Panc1 (cell line): ENCODE measurements around the gene HBS1L. TPM values are rescaled to one million over a fixed set of nuclear protein-coding genes. Genes with fewer than 3 reads are reported as not detected.

Source experiments
- ATAC-seq: fragments of 200-7000 bp; cut with Tn5 transposase; 2 replicates; pipeline ENCODE4 v1.9.1; 2020; ENCODE audit warnings: mild to moderate bottlenecking, moderate library complexity
- BruUV-seq: library from RNA; stranded (reverse); fragments of 400-500 nt; replicated peaks from 2 replicates; lab custom pipeline; 2021; lab: Mats Ljungman, UMichigan
- CTCF ChIA-PET: fragments of 300-600 bp; sonication (Branson Sonifier 250); formaldehyde crosslinking; loops from one replicate; lab custom pipeline; 2022; ENCODE audit warnings: antibody characterized with exemption; lab: Charles Lee
- POLR2A ChIA-PET: fragments of 300-600 bp; sonication (Branson Sonifier 250); formaldehyde crosslinking; loops from one replicate; lab custom pipeline; 2022; ENCODE audit warnings: antibody characterized with exemption; lab: Charles Lee
- DNase-seq: peaks from one replicate; pipeline ENCODE4 v3.0.0-alpha.2; 2010; ENCODE audit warnings: low read depth, low spot score
- H3K27ac ChIP-seq: 2 replicates; pipeline ENCODE4 v1.5.1; 2011; ENCODE audit warnings: mild to moderate bottlenecking, low read length, inconsistent platforms
- H3K27me3 ChIP-seq: fragments of 200-500 bp; sonication (Bioruptor generic); 2 replicates; pipeline ENCODE4 v1.6.0; 2014; ENCODE audit warnings: low read length, inconsistent platforms; ENCODE audit not compliant: control insufficient read depth, insufficient read depth
- H3K36me3 ChIP-seq: fragments of 200-500 bp; sonication (Bioruptor generic); 2 replicates; pipeline ENCODE4 v1.5.1; 2014; ENCODE audit warnings: inconsistent platforms, mild to moderate bottlenecking, low read length, moderate library complexity; ENCODE audit not compliant: control insufficient read depth, insufficient read depth
- H3K4me1 ChIP-seq: 2 replicates; pipeline ENCODE4 v1.5.1; 2011; ENCODE audit warnings: inconsistent platforms, mild to moderate bottlenecking, low read length, moderate library complexity; ENCODE audit not compliant: control insufficient read depth, insufficient read depth
- H3K4me3 ChIP-seq, 2 experiments: 2 replicates each; pipeline ENCODE4 v1.5.1; 2011 to 2012; ENCODE audit warnings: low read depth in 2 of 2, low read length in 2 of 2, mild to moderate bottlenecking in 2 of 2, inconsistent platforms in 1 of 2, moderate library complexity in 1 of 2
- H3K9me3 ChIP-seq: fragments of 200-500 bp; sonication (Bioruptor generic); 2 replicates; pipeline ENCODE4 v1.5.1; 2014; ENCODE audit warnings: low read depth, mild to moderate bottlenecking, inconsistent platforms, low read length, moderate library complexity; ENCODE audit not compliant: control insufficient read depth, insufficient read depth
- POLR2AphosphoS5 ChIP-seq: IDR thresholded peaks from 2 replicates; pipeline ENCODE4 v1.6.1; 2012; ENCODE audit warnings: mild to moderate bottlenecking, low read depth, low read length, moderate library complexity
- SIN3A ChIP-seq: IDR thresholded peaks from 2 replicates; pipeline ENCODE4 v1.6.1; 2012; ENCODE audit warnings: low read depth, mild to moderate bottlenecking, low read length, moderate library complexity, borderline replicate concordance; ENCODE audit not compliant: insufficient read depth
- TCF7L2 ChIP-seq: IDR thresholded peaks from 2 replicates; pipeline ENCODE4 v1.6.1; 2011; ENCODE audit warnings: mild to moderate bottlenecking, low read depth, low read length, inconsistent platforms
- in situ Hi-C: cut with HindIII; loops from 2 replicates; pipeline ENCODE4 v1.10.0; 2016; ENCODE audit warnings: low sequenced_read_pairs, low pct_unique_long_range_greater_than_20kb
- intact Hi-C: fragments of 100-400 bp; cut with micrococcal nuclease; formaldehyde crosslinking; loops from one replicate; pipeline ENCODE4 v1.10.0; 2022; ENCODE audit not compliant: unreplicated experiment
- total RNA-seq: library from RNA; stranded (reverse); gene quantifications from one replicate; pipeline ENCODE4 v1.2.1, GENCODE V29; 2021; ENCODE audit not compliant: unreplicated experiment
- TF ChIP-seq, protein P1 (sequence below), 2 experiments: IDR thresholded peaks; 2 replicates each; pipeline ENCODE4 v1.6.1; 2011 to 2012; ENCODE audit warnings: low read depth in 2 of 2, control low read depth in 1 of 2, low read length in 1 of 2, mild to moderate bottlenecking in 1 of 2, moderate library complexity in 1 of 2; ENCODE audit not compliant: insufficient read depth in 1 of 2
- TF ChIP-seq, protein P2 (sequence below): fragments of 450-650 bp; IDR thresholded peaks from 2 replicates; pipeline ENCODE4 v1.5.1; 2017; ENCODE audit warnings: mild to moderate bottlenecking

Gene HBS1L
- total RNA-seq, 1 experiment from 2014 or later: 79.2 TPM

DNA sequence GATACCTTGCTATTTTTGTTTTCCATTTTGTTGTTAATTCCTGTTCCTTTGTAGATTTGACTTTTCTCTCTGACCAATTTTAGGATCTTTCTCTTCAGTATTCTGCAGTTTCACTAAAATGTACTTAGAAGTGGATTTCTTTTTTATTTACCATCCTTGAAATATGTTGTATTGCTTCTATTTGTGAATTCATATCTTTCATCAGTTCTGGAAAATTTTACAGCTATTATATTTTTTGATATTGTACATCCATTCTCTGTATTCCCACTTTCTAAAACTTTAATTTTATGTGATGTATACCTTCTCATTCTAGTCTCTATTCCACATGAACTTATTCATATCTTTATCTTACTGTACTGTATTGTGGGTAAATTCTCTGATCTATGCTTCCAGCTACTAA is 95.0 kb downstream of the HBS1L start:
- H3K9me3 ChIP-seq: peaks cover 6% of the 10 kb centered on the region; the same call in 1 of the 2 replicates

DNA sequence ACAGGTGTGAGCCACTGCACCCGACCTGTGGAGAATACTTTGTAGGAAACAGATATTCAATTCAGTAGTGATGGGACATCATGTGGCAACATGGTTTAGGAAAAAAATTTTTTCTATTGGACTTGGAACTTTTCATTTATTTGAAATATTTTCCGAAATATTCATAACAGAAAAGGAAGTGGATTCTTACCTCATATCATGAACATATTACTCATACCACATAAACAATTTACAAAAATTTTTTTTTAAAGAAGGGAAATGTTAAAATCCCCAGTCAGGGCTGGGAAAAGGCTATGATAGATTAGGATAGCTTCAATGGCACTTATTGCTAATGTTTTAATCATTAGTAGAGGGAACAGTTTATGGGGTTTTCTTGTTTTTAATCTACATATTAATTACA is 97.9 kb downstream of the HBS1L start:
- BruUV-seq: no TSS peak
- no peak overlapping the region for H3K4me3 ChIP-seq
- H3K4me1 ChIP-seq: no peaks in the 10 kb centered on the region
- peaks cover 6% of the 10 kb centered on the region; the same call in 1 of the 2 replicates for H3K9me3 ChIP-seq
- intact Hi-C loops: no loop called here
- no peak overlapping the region for H3K27ac ChIP-seq
- no peaks in the 10 kb centered on the region for H3K36me3 ChIP-seq
- TF ChIP-seq, protein P1, sequence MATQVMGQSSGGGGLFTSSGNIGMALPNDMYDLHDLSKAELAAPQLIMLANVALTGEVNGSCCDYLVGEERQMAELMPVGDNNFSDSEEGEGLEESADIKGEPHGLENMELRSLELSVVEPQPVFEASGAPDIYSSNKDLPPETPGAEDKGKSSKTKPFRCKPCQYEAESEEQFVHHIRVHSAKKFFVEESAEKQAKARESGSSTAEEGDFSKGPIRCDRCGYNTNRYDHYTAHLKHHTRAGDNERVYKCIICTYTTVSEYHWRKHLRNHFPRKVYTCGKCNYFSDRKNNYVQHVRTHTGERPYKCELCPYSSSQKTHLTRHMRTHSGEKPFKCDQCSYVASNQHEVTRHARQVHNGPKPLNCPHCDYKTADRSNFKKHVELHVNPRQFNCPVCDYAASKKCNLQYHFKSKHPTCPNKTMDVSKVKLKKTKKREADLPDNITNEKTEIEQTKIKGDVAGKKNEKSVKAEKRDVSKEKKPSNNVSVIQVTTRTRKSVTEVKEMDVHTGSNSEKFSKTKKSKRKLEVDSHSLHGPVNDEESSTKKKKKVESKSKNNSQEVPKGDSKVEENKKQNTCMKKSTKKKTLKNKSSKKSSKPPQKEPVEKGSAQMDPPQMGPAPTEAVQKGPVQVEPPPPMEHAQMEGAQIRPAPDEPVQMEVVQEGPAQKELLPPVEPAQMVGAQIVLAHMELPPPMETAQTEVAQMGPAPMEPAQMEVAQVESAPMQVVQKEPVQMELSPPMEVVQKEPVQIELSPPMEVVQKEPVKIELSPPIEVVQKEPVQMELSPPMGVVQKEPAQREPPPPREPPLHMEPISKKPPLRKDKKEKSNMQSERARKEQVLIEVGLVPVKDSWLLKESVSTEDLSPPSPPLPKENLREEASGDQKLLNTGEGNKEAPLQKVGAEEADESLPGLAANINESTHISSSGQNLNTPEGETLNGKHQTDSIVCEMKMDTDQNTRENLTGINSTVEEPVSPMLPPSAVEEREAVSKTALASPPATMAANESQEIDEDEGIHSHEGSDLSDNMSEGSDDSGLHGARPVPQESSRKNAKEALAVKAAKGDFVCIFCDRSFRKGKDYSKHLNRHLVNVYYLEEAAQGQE (IDR thresholded peaks at IDR 0.05; ENCODE audit: insufficient read depth in 1 of 2, low read depth in 2 of 2, low read length in 1 of 2): no peak
- no peak for TF ChIP-seq POLR2AphosphoS5
- TF ChIP-seq, protein P2, sequence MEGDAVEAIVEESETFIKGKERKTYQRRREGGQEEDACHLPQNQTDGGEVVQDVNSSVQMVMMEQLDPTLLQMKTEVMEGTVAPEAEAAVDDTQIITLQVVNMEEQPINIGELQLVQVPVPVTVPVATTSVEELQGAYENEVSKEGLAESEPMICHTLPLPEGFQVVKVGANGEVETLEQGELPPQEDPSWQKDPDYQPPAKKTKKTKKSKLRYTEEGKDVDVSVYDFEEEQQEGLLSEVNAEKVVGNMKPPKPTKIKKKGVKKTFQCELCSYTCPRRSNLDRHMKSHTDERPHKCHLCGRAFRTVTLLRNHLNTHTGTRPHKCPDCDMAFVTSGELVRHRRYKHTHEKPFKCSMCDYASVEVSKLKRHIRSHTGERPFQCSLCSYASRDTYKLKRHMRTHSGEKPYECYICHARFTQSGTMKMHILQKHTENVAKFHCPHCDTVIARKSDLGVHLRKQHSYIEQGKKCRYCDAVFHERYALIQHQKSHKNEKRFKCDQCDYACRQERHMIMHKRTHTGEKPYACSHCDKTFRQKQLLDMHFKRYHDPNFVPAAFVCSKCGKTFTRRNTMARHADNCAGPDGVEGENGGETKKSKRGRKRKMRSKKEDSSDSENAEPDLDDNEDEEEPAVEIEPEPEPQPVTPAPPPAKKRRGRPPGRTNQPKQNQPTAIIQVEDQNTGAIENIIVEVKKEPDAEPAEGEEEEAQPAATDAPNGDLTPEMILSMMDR: no peak
- no peak for TF ChIP-seq SIN3A
- no peak for TF ChIP-seq TCF7L2
- ChIA-PET CTCF (no interaction called here), POLR2A (no interaction called here)
- in situ Hi-C loops: no loop called here
- no peak for DNase-seq
- no peak for ATAC-seq
- H3K27me3 ChIP-seq: no peaks in the 10 kb centered on the region

More for the DNA sequence above, 95.0 kb downstream of the HBS1L start:
- ChIA-PET POLR2A (no interaction called here), CTCF (no interaction called here)
- intact Hi-C loops: no loop called here
- no peaks in the 10 kb centered on the region for H3K27me3 ChIP-seq
- H3K4me3 ChIP-seq: no peak overlapping the region
- in situ Hi-C loops: no loop called here
- TF ChIP-seq SIN3A (no peak), TCF7L2 (no peak), POLR2AphosphoS5 (no peak)
- TF ChIP-seq, protein P1 (IDR thresholded peaks at IDR 0.05; ENCODE audit: insufficient read depth in 1 of 2, low read depth in 2 of 2, low read length in 1 of 2): no peak
- TF ChIP-seq, protein P2: no peak
- ATAC-seq (no peak), DNase-seq (no peak)
- H3K27ac ChIP-seq: no peak overlapping the region
- peaks cover 9% of the 10 kb centered on the region for H3K36me3 ChIP-seq
- no peaks in the 10 kb centered on the region for H3K4me1 ChIP-seq
- BruUV-seq: no TSS peak
